AG08396 (cell line): Measurements from ENCODE around the gene OTOS.

ENCODE experiments used
- DNase-seq: peaks from one replicate; pipeline ENCODE4 v3.0.0; 2012; ENCODE audit warnings: low spot score, mixed read lengths

OTOS gene

GRCh38 chr2:240121190-240121589 lies 19.3 kb downstream of the OTOS start:
- no peak for DNase-seq

- DNase-seq = no peak
Observed at GRCh38 chr2:240114233-240114632, 26.2 kb downstream of the OTOS start.

GRCh38 chr2:240112914-240113690 lies 27.4 kb downstream of the OTOS start:
- no peak for DNase-seq

GRCh38 chr2:240111253-240111652 lies 29.2 kb downstream of the OTOS start:
- DNase-seq = no peak

GRCh38 chr2:240109386-240109785 lies 31.1 kb downstream of the OTOS start:
- no peak for DNase-seq

- no peak for DNase-seq
Observed at GRCh38 chr2:240107477-240107796, 33.0 kb downstream of the OTOS start.

- DNase-seq = no peak
Observed at GRCh38 chr2:240106765-240107476, 33.5 kb downstream of the OTOS start.

GRCh38 chr2:240105982-240106381 lies 34.5 kb downstream of the OTOS start:
- DNase-seq = no peak

- no peak for DNase-seq
Observed at GRCh38 chr2:240103136-240103535, 37.3 kb downstream of the OTOS start.

GRCh38 chr2:240098349-240098748 lies 42.1 kb downstream of the OTOS start:
- DNase-seq = no peak

GRCh38 chr2:240095556-240096523 lies 44.6 kb downstream of the OTOS start:
- DNase-seq = no peak

- no peak for DNase-seq
Observed at GRCh38 chr2:240089306-240089705, 51.2 kb downstream of the OTOS start.
